Breast epithelium (tissue), 3 donors: ENCODE results near the gene GSTCD.
"Not testable (repeated sequence)": the region's sequence is repeated elsewhere in the genome, so short reads cannot be mapped to it uniquely, and the experiment has no call there.

Source experiments
- CTCF ChIP-seq, 3 donors: fragments of 450-650 bp; IDR thresholded peaks; one replicate each; pipeline ENCODE4 v1.5.1; 2016 to 2017; ENCODE audit warnings: antibody characterized with exemption in 3 of 3, mild to moderate bottlenecking in 3 of 3, moderate library complexity in 3 of 3
- POLR2A ChIP-seq: fragments of 450-650 bp; IDR thresholded peaks from one replicate; pipeline ENCODE4 v1.6.1; 2016; ENCODE audit warnings: antibody characterized with exemption, mild to moderate bottlenecking, moderate library complexity
- POLR2AphosphoS5 ChIP-seq, 3 donors: sonication (generic); formaldehyde crosslinking; IDR thresholded peaks; one replicate each; pipeline ENCODE4 v1.6.1; 2017; ENCODE audit warnings: antibody characterized with exemption in 3 of 3

GRCh38 chr4:105729895-105730294 lies 21.3 kb downstream of the GSTCD start:
- not testable (repeated sequence) for TF ChIP-seq POLR2A; CTCF (IDR thresholded peaks at IDR 0.05); POLR2AphosphoS5 (IDR thresholded peaks at IDR 0.05)
